Measurements from ENCODE around the gene MFAP1. TPM values are rescaled to one million over a fixed set of nuclear protein-coding genes. Genes with fewer than 3 reads are reported as not detected.
A peak's percentile ranks its signal among the peaks of the same experiment; 100 is the strongest.

Gene MFAP1, protein sequence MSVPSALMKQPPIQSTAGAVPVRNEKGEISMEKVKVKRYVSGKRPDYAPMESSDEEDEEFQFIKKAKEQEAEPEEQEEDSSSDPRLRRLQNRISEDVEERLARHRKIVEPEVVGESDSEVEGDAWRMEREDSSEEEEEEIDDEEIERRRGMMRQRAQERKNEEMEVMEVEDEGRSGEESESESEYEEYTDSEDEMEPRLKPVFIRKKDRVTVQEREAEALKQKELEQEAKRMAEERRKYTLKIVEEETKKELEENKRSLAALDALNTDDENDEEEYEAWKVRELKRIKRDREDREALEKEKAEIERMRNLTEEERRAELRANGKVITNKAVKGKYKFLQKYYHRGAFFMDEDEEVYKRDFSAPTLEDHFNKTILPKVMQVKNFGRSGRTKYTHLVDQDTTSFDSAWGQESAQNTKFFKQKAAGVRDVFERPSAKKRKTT
- 10 to 100 TPM; 10.8 to 26.3 (median 14.7) TPM for total RNA-seq

- H3K4me3 ChIP-seq: peak within 1 kb of the TSS; percentile 65 to 90 (median 86)
- H3K9me3 ChIP-seq: no peaks in the 10 kb centered on the region
- TF ChIP-seq, protein P1, sequence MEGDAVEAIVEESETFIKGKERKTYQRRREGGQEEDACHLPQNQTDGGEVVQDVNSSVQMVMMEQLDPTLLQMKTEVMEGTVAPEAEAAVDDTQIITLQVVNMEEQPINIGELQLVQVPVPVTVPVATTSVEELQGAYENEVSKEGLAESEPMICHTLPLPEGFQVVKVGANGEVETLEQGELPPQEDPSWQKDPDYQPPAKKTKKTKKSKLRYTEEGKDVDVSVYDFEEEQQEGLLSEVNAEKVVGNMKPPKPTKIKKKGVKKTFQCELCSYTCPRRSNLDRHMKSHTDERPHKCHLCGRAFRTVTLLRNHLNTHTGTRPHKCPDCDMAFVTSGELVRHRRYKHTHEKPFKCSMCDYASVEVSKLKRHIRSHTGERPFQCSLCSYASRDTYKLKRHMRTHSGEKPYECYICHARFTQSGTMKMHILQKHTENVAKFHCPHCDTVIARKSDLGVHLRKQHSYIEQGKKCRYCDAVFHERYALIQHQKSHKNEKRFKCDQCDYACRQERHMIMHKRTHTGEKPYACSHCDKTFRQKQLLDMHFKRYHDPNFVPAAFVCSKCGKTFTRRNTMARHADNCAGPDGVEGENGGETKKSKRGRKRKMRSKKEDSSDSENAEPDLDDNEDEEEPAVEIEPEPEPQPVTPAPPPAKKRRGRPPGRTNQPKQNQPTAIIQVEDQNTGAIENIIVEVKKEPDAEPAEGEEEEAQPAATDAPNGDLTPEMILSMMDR (IDR thresholded peaks at IDR 0.05 in 4 of 5, conservative IDR thresholded peaks at IDR 0.05 in 1 of 5): no peak
- TF ChIP-seq POLR2A (IDR thresholded peaks at IDR 0.05): peak; percentile 82 to 84
- in situ Hi-C loops (cut with MboI; ENCODE audit: low sequenced_read_pairs in 4 of 4): no loop called here
- H3K27me3 ChIP-seq: peaks cover 4 to 25% (median 24%) of the 10 kb centered on the region in 3 donors
- peaks cover 0 to 13% of the 10 kb centered on the region in 2 donors for H3K36me3 ChIP-seq
- DNase-seq (peak; percentile 95), ATAC-seq (peak; percentile 99)
- peak within 1 kb of the TSS; percentile 85 to 93 (median 90) for H3K27ac ChIP-seq
- intact Hi-C loops (cut with DNase I; ENCODE audit: low total_unique reads): loop anchor here (1.0 kb wide), 1 partner anchor 24 kb away; the partner anchor contains the start of genes HYPK and SERINC4
- peaks cover 18 to 37% of the 10 kb centered on the region in 2 donors for H3K4me1 ChIP-seq
Measured at GRCh38 chr15:43824302-43825246, at the start of gene MFAP1. Gene MFAP1, minus strand, starts transcription at chr15:43824690. Its CDS starts 121 bp downstream, at chr15:43824569.

DNA sequence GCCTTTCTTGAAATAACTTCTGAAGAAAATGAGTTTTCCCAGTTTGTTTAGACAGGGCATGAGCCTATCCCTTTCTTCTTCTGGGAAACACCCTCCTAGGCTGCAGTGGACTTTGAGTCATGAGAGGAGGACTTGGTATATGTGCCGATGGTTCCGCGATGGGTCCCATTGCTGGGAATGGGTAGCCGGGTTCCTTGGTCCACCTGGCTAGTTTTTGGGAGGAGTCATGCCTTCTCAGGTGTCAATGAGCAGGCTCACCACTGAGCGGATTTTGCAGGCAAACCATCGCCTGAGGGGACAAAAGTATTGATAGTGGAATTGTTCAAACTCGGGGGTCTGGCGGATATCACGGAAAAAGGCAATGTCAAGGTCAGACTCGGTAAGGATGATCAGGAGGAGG, 49.2 kb upstream of the MFAP1 start:
- Histone ChIP-seq H3K27ac (no peak overlapping the region), H3K27me3 (no peaks in the 10 kb centered on the region), H3K9me3 (no peaks in the 10 kb centered on the region), H3K4me3 (no peak overlapping the region), H3K36me3 (no peaks in the 10 kb centered on the region), H3K4me1 (no peaks in the 10 kb centered on the region)
- intact Hi-C loops (cut with DNase I; ENCODE audit: low total_unique reads) (no loop called here), in situ Hi-C loops (cut with MboI; ENCODE audit: low sequenced_read_pairs in 4 of 4) (no loop called here)
- TF ChIP-seq POLR2A (IDR thresholded peaks at IDR 0.05): no peak
- TF ChIP-seq, protein P1 (IDR thresholded peaks at IDR 0.05 in 4 of 5, conservative IDR thresholded peaks at IDR 0.05 in 1 of 5): no peak
- no peak for DNase-seq
- no peak for ATAC-seq

DNA sequence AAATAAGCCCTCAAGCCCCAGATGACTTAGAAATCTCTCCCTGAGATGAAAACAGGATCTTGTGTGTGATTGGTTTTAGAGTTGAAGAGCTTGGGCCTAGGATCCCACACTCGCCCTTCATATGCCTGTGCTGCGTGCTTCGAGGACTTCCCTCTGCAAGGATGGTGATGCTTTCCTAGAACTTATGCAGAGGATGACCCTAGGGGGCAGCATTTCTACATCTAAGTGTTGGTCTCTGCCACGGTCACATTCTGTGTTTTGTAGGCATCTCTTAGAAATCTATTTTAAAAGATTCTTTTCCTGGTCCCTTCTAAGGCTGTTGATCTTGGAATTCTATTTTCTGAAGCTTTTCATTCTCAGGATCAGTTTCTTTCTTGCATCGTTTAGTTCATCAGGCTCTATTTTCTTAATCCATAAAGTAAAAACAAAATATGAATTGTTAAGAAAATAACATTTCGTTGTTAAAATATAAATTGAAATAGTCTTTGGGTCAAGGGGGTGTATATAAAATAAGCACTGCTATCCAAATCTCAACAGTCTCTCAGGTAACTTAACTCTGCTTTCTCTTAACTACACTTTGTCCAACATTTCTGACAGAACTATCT, 48.0 kb upstream of the MFAP1 start:
- Histone ChIP-seq H3K4me3 (no peak overlapping the region), H3K9me3 (no peaks in the 10 kb centered on the region), H3K36me3 (no peaks in the 10 kb centered on the region), H3K4me1 (no peaks in the 10 kb centered on the region), H3K27ac (no peak overlapping the region), H3K27me3 (no peaks in the 10 kb centered on the region)
- no peak for DNase-seq
- intact Hi-C loops (cut with DNase I; ENCODE audit: low total_unique reads): no loop called here
- TF ChIP-seq, protein P1 (IDR thresholded peaks at IDR 0.05 in 4 of 5, conservative IDR thresholded peaks at IDR 0.05 in 1 of 5): no peak
- no peak for TF ChIP-seq POLR2A (IDR thresholded peaks at IDR 0.05)
- ATAC-seq: no peak
- in situ Hi-C loops (cut with MboI; ENCODE audit: low sequenced_read_pairs in 4 of 4): no loop called here

DNA sequence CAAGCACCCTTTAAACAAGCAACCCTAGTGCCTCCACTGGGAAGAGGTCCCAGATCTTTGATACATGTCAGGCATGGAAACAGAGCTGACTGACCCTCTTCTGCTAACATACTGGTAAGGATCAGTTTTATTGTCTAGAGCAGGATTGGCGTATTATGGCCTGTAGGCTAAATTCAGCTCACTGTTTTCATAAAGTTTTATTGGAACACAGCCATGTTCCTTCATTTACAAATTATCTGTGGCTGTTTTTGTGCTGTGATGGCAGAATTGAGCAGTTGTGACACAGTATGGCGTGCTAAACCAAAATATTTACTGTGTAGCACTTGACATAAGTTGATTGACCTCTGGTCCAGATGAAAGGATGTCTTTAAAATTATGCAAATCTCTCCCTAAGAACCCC, 47.3 kb upstream of the MFAP1 start:
- in situ Hi-C loops (cut with MboI; ENCODE audit: low sequenced_read_pairs in 4 of 4) (no loop called here), intact Hi-C loops (cut with DNase I; ENCODE audit: low total_unique reads) (no loop called here)
- Histone ChIP-seq H3K27ac (no peak overlapping the region), H3K9me3 (no peaks in the 10 kb centered on the region), H3K4me3 (no peak overlapping the region), H3K27me3 (no peaks in the 10 kb centered on the region), H3K36me3 (no peaks in the 10 kb centered on the region), H3K4me1 (no peaks in the 10 kb centered on the region)
- no peak for TF ChIP-seq POLR2A (IDR thresholded peaks at IDR 0.05)
- TF ChIP-seq, protein P1 (IDR thresholded peaks at IDR 0.05 in 4 of 5, conservative IDR thresholded peaks at IDR 0.05 in 1 of 5): no peak
- DNase-seq (no peak), ATAC-seq (no peak)

Measured in gastrocnemius medialis (tissue), 4 donors.